DOHH2 (cell line): Measurements from ENCODE around the gene SMAD3.

Experiments used
- H3F3A ChIP-seq: fragments of 200-600 bp; sonication (generic), shearing (Covaris generic); 2 replicates; pipeline ENCODE4 v1.6.0; 2016; ENCODE audit warnings: antibody characterized with exemption, mild to moderate bottlenecking; ENCODE audit not compliant: control insufficient read depth, insufficient read depth
- H3K27ac ChIP-seq: fragments of 200-600 bp; sonication (generic); 2 replicates; pipeline ENCODE4 v1.5.1; 2014; ENCODE audit warnings: low read depth, mild to moderate bottlenecking, low read length, moderate library complexity
- H3K27me3 ChIP-seq: fragments of 200-600 bp; sonication (generic); 2 replicates; pipeline ENCODE4 v1.6.1; 2014; ENCODE audit warnings: mild to moderate bottlenecking, low read length, mixed read lengths; ENCODE audit not compliant: control insufficient read depth
- H3K36me3 ChIP-seq: fragments of 200-600 bp; sonication (generic); 2 replicates; pipeline ENCODE4 v1.6.1; 2014; ENCODE audit warnings: mild to moderate bottlenecking, low read length, moderate library complexity, mixed read lengths; ENCODE audit not compliant: control insufficient read depth
- H3K4me1 ChIP-seq: fragments of 200-600 bp; sonication (generic); 2 replicates; pipeline ENCODE4 v1.6.1; 2014; ENCODE audit warnings: mild to moderate bottlenecking, low read length, mixed read lengths; ENCODE audit not compliant: control insufficient read depth
- H3K4me2 ChIP-seq: fragments of 200-600 bp; sonication (generic); 2 replicates; pipeline ENCODE4 v1.6.0; 2014; ENCODE audit warnings: mild to moderate bottlenecking, low read length, moderate library complexity
- H3K4me3 ChIP-seq: fragments of 200-600 bp; sonication (generic); 2 replicates; pipeline ENCODE4 v1.5.1; 2014; ENCODE audit warnings: mild to moderate bottlenecking, low read length, mixed read lengths
- H3K79me2 ChIP-seq: fragments of 200-600 bp; sonication (generic); 2 replicates; pipeline ENCODE4 v1.6.1; 2014; ENCODE audit warnings: mild to moderate bottlenecking, low read length, mixed read lengths; ENCODE audit not compliant: control insufficient read depth
- H3K9me2 ChIP-seq: fragments of 200-600 bp; sonication (generic); replicated peaks from 2 replicates; pipeline ENCODE4 v1.6.1; 2014; ENCODE audit warnings: mild to moderate bottlenecking, low read length, mixed read lengths; ENCODE audit not compliant: control insufficient read depth
- H3K9me3 ChIP-seq: fragments of 200-600 bp; sonication (generic); 2 replicates; pipeline ENCODE4 v1.6.1; 2014; ENCODE audit warnings: antibody characterized with exemption, low read length, mixed read lengths; ENCODE audit not compliant: control insufficient read depth, insufficient read depth
- H4K20me1 ChIP-seq: fragments of 200-600 bp; sonication (generic); 2 replicates; pipeline ENCODE4 v1.6.0; 2014; ENCODE audit warnings: low read depth, mild to moderate bottlenecking, antibody characterized with exemption, low read length, moderate library complexity; ENCODE audit not compliant: control insufficient read depth, insufficient read depth
- EZH2phosphoT487 ChIP-seq: fragments of 200-600 bp; sonication (generic); IDR thresholded peaks from 2 replicates; pipeline ENCODE4 v1.6.1; 2017; ENCODE audit warnings: borderline replicate concordance, mild to moderate bottlenecking, antibody characterized with exemption, low read length, moderate library complexity, mixed read lengths
- TF ChIP-seq, protein P1 (sequence below): fragments of 200-600 bp; sonication (generic); IDR thresholded peaks from one replicate; pipeline ENCODE4 v1.5.1; 2014; ENCODE audit warnings: antibody characterized with exemption, mild to moderate bottlenecking, low read depth, low read length; ENCODE audit not compliant: poor library complexity, severe bottlenecking

The SMAD3 gene

DNA sequence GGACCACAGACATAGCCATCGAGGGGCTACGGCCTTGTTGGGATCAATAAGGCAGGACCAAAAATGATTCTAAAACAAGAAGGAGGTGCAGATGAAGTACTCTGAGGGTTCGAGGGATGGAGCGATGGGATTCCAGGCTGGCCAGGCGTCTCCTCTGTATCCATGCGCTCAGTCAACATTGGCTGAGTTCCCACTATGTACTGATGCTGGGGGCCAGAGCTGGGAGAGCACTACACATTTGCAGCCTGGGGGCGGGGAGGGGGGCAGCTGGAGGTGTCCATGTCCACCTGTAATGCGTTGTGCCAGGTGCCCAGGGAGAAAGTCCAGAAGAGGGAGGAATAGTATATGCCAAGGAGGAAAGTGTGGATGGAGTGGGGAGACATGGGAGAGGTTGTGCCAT lies 107.6 kb downstream of the SMAD3 start:
- Histone ChIP-seq H3K4me3 (no peak overlapping the region), H4K20me1 (no peaks in the 10 kb centered on the region), H3K4me1 (peaks cover 4% of the 10 kb centered on the region; the same call in 1 of the 2 replicates), H3F3A (no peaks in the 10 kb centered on the region), H3K27me3 (no peaks in the 10 kb centered on the region), H3K27ac (no peak overlapping the region), H3K79me2 (no peaks in the 10 kb centered on the region), H3K4me2 (no peak overlapping the region), H3K9me3 (no peaks in the 10 kb centered on the region), H3K36me3 (no peaks in the 10 kb centered on the region), H3K9me2 (no peaks in the 10 kb centered on the region)
- TF ChIP-seq, protein P1, sequence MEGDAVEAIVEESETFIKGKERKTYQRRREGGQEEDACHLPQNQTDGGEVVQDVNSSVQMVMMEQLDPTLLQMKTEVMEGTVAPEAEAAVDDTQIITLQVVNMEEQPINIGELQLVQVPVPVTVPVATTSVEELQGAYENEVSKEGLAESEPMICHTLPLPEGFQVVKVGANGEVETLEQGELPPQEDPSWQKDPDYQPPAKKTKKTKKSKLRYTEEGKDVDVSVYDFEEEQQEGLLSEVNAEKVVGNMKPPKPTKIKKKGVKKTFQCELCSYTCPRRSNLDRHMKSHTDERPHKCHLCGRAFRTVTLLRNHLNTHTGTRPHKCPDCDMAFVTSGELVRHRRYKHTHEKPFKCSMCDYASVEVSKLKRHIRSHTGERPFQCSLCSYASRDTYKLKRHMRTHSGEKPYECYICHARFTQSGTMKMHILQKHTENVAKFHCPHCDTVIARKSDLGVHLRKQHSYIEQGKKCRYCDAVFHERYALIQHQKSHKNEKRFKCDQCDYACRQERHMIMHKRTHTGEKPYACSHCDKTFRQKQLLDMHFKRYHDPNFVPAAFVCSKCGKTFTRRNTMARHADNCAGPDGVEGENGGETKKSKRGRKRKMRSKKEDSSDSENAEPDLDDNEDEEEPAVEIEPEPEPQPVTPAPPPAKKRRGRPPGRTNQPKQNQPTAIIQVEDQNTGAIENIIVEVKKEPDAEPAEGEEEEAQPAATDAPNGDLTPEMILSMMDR = no peak
- no peak for TF ChIP-seq EZH2phosphoT487

DNA sequence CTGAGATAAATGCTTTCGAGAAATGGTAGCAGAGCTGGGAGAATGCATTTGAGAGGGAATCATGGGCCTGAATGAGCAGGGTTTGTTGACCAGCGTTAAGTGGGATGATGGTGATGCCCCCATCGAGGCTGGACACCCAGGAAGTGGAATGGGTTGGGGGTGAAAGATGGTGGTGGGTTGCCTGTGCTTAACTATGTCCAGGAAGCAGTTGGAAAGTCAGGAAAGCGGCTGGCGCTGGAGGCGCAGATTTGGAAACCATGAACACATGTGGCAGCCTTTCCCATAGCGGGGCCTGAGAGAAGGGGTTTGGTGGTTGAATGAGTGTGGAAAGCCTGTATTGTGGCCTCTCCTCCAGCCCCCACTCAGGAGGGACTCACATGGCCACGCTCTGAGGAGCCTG lies 108.4 kb downstream of the SMAD3 start:
- H3K36me3 ChIP-seq = no peaks in the 10 kb centered on the region
- no peak overlapping the region for H3K27ac ChIP-seq
- no peaks in the 10 kb centered on the region for H3K9me3 ChIP-seq
- no peaks in the 10 kb centered on the region for H3K9me2 ChIP-seq
- H3K4me1 ChIP-seq = peaks cover 4% of the 10 kb centered on the region; the same call in 1 of the 2 replicates
- H4K20me1 ChIP-seq = 0 out of 2 replicates have a peak, but pooled peaks cover under 1% of the 10 kb centered on the region
- TF ChIP-seq EZH2phosphoT487 = no peak
- TF ChIP-seq, protein P1 = no peak
- H3K4me3 ChIP-seq = no peak overlapping the region
- no peak overlapping the region for H3K4me2 ChIP-seq
- no peaks in the 10 kb centered on the region for H3K79me2 ChIP-seq
- H3K27me3 ChIP-seq = no peaks in the 10 kb centered on the region
- no peaks in the 10 kb centered on the region for H3F3A ChIP-seq

DNA sequence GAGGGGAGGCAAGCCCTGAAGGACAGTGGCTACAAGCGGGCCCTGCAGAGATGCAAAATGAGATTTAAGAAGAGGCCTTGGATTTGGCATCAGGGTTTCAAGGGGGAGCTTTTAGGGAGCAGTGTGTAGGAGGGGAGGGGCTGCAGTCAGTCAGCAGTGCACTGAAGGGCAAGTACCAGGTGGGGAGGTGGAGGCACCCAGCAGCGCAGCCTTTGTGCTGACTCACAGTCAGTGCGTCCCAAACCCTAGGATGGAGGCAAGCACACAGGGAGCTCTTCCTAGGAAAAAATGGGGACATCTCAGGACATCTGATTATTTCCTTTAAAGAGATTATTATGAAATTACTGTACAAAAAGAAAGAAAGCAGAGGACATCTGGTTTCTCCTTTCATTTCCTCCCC lies 109.0 kb downstream of the SMAD3 start:
- H3K79me2 ChIP-seq = no peaks in the 10 kb centered on the region
- no peak overlapping the region for H3K4me3 ChIP-seq
- no peak overlapping the region for H3K27ac ChIP-seq
- TF ChIP-seq EZH2phosphoT487 = no peak
- TF ChIP-seq, protein P1 = no peak
- H3K9me3 ChIP-seq = no peaks in the 10 kb centered on the region
- H3K36me3 ChIP-seq = no peaks in the 10 kb centered on the region
- H4K20me1 ChIP-seq = 0 out of 2 replicates have a peak, but pooled peaks cover 3% of the 10 kb centered on the region
- no peaks in the 10 kb centered on the region for H3K9me2 ChIP-seq
- peaks cover 4% of the 10 kb centered on the region; the same call in 1 of the 2 replicates for H3K4me1 ChIP-seq
- no peaks in the 10 kb centered on the region for H3K27me3 ChIP-seq
- H3K4me2 ChIP-seq = no peak overlapping the region
- no peaks in the 10 kb centered on the region for H3F3A ChIP-seq
